ENCODE results near the gene MVD. TPM values are rescaled to one million over a fixed set of nuclear protein-coding genes. Genes with fewer than 3 reads are reported as not detected.

The MVD gene, protein sequence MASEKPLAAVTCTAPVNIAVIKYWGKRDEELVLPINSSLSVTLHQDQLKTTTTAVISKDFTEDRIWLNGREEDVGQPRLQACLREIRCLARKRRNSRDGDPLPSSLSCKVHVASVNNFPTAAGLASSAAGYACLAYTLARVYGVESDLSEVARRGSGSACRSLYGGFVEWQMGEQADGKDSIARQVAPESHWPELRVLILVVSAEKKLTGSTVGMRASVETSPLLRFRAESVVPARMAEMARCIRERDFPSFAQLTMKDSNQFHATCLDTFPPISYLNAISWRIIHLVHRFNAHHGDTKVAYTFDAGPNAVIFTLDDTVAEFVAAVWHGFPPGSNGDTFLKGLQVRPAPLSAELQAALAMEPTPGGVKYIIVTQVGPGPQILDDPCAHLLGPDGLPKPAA
- 48.9 and 63.5 TPM in 2 replicates for total RNA-seq (2014; rRNA removed; shearing (Covaris generic))

DNA sequence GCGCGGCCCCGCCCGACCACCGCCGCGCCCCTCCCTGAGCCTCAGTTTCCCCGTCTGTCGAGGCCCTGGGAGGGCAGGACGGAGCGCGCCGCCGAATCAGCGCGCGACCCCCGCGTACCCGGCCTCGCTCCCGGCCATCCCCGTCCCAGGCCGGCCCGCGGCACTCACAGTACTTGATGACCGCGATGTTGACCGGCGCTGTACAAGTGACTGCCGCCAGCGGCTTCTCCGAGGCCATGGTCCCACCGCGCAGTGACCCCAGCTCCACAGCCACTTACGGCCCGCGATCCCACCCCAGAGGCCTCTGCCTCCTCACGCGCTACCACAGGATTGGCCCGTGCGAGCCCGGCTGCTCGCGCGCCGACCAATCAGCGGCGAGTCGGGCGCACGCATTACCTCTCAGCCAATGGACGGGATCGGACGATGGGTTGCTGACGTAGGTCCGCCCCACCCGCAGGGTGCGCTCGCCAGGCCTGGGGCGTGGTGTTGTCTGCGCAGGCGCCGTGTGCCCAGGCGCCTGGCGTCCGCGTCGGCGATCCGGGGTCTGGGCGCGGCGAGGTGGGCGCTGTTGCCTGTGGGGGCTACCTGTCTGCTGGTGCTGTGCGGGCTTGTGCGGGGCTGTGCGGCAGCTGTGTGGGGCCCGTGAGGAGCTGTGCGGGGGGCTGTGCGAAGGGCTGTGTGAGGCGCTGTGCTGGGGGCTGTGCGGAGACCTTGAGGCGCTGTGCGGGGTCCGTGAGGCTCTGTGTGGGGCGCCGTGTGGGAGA, at the start of gene MVD:
TSS of gene MVD (minus strand) at position 249 of the 764 bp plus-strand sequence. CDS start at position 238, 11 bp downstream.
- peak; percentile 97 for DNase-seq (ENCODE audit: low spot score)
- in situ Hi-C loops (cut with HindIII; ENCODE audit: low sequenced_read_pairs) = no loop called here

DNA sequence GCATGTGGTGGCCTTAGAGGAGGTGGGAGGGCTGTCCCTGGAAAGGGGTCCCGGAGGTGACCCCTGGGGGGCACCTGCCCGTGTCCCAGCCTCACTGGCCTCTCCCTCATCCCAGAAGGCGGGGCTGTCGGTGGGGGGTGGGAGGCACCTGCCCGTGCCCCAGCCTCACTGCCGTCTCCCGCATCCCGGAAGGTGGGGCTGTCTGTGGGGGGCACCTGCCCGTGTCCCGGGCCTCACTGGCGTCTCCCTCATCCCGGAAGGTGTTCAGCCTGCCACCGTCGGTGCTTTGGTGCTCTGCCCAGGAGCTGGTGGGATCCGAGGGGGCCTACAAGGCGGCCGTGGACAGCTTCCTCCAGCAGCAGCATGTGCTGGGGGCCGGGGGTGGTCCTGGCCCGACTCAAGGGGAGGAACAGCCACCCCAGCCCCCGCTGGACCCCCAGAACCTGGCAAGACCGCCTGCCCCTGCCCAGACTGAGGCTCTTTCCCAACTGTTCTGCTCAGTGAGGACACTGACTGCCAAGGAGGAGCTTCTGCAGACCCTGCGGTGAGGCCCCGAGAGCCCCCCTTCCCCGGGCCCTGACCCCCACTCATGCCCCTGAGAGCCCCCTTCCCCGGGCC, 49.6 kb upstream of the MVD start:
- in situ Hi-C loops (cut with HindIII; ENCODE audit: low sequenced_read_pairs) = no loop called here
- DNase-seq (ENCODE audit: low spot score) = no peak

DNA sequence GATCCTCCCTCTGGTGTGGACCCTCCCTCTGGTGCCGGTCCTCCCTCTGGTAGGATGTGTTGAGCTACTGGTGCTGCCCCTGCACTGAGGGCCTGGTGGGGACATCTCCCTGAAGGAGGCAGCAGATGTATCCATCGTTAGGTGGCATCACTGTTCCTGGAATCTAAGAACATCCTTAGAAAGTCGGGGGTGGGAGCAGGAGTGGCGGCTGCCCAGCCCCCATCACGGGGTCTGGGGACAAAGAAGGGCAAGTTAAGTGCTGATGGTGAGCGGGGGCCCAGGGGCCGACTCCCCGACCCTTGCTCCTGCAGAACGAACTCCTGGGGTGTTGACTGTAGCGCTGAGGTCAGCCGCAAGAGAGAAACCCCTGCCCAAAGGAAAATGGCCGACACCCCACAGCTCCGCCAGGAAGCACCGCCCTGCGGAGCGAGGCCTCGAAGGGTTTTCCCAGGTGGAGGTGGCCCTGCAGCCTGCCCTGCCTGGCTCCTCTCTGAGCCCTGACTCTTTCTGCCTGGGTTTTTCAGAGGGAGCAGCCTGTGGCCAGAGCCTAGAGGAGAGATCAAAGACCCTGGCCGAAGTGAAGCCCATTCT, 49.0 kb upstream of the MVD start:
- no peak for DNase-seq (ENCODE audit: low spot score)
- in situ Hi-C loops (cut with HindIII; ENCODE audit: low sequenced_read_pairs) = no loop called here

DNA sequence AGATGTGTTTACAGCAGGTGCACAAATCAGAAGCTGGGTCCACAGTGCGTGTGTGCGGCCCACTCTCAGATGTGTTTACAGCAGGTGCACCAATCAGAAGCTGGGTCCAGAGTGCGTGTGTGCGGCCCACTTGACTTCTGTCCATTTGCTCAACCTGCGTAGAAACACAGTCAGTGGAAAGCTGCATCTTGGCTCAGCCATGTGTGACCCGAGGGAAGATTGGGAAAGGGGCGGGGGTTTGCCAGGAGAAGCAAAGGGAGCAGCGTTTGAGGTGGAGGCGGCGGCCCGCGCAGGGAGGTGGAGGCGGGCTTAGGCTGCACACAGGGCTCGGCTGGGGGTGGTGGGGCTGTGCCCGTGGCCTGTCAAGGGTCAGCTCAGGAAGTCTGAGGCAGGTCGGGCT, 47.7 kb upstream of the MVD start:
- no peak for DNase-seq (ENCODE audit: low spot score)
- in situ Hi-C loops (cut with HindIII; ENCODE audit: low sequenced_read_pairs) = no loop called here

DNA sequence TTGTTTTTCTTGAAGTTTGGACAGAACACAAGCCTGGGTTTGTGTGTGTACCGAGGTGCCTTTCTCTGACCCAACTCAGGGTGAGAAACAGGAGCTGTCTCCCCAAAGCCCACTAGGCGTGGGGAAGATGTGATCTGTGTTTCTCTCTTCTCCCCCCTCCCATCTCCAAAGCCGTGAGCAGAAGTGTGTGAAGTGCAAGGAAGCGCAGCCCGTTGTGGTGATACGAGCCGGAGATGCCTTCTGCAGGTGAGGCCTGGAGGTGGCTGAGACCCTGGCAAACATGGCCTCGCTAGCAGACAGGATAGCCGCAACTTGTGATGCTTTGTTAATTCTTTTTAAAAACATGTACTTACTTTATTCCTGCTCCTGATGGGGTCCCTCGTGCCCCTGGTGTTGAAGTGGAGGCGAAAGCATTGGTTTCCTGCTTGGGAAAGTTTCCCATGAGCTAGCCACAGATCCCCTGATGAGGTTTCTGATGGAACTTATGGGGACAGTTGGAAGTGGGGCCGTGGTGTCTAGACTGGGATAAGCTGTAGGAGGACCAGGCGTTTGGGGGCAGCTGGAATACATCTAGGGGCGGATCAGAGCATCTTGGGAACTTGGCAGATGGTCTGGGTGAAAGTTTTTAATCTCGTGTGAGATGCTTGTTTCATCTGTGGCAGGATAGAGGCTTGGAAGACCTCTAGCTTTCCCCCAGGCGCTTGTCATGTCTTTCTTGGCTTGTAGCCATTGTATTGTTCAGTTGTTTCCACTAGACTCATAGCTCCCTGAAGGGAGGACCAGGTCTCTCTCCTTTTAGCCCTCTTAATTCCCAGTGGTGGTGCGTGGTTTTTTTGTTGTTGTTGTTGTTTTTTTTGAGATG, 44.3 kb upstream of the MVD start:
- in situ Hi-C loops (cut with HindIII; ENCODE audit: low sequenced_read_pairs) = no loop called here
- no peak for DNase-seq (ENCODE audit: low spot score)

DNA sequence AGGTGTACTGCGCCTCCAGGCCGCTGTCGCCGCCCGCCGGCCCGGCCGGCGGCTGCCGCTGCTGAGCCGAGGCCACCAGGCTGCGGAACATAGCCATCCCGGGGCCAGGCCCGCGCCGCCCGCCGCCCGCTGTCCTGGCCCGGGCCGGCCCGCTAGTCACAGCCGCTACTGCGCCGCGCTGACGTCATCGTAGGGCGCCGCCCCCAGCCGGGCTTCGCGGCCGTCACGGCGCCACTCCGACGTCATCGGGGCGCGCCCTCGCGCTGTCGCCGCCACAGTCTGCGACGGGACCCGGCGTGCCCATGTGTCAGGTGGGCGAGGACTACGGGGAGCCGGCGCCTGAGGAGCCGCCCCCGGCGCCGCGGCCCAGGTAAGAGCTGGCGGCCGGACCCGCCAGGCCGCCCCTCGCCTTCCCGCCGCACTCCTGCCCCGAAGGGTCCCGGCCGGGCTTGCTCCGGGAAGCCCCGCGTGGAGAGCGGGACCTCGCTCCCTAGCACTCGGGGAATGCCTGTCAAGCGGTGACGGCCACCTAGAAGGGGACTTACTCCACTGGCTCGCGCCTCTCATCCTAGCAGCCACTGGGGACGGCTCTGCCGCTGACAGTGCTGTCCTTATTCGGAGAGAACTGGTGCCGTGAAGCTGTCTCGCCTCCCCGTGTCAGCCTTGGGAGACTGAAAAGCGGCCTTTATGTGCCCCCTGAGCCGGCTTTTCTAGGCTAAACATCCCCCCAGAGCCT, 43.5 kb upstream of the MVD start, which contains the start of the genes CTU2 and RNF166:
TSS of gene CTU2 (plus strand) at position 275 of the 736 bp plus-strand sequence. CDS start at position 303, 28 bp downstream.
TSS of gene RNF166 (minus strand) at position 180 of the 736 bp plus-strand sequence. CDS start at position 97, 83 bp downstream.
- in situ Hi-C loops (cut with HindIII; ENCODE audit: low sequenced_read_pairs) = no loop called here
- peak; percentile 80 for DNase-seq (ENCODE audit: low spot score)

DNA sequence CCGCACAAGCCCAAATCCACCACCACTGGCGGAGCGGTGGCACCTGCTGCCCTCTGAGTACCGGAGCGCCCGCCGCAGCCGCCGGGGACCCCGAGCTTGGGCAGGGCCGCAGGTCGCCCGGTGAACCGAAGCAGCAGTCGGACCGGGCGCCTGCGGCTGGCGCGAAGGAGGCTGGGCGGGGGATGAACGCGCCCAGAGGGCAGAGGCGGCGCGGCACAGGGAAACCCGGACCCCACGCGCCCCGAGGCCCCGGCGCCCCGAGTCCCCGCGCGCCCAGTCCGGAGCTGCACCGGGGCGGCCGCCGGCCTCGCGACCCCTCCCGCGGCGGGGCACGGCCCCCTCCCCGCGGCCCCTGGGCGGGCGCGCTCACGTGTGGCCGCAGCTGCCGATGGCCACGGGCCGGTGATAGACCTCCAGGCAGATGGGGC, 42.9 kb upstream of the MVD start:
- in situ Hi-C loops (cut with HindIII; ENCODE audit: low sequenced_read_pairs) = no loop called here
- DNase-seq (ENCODE audit: low spot score) = no peak

DNA sequence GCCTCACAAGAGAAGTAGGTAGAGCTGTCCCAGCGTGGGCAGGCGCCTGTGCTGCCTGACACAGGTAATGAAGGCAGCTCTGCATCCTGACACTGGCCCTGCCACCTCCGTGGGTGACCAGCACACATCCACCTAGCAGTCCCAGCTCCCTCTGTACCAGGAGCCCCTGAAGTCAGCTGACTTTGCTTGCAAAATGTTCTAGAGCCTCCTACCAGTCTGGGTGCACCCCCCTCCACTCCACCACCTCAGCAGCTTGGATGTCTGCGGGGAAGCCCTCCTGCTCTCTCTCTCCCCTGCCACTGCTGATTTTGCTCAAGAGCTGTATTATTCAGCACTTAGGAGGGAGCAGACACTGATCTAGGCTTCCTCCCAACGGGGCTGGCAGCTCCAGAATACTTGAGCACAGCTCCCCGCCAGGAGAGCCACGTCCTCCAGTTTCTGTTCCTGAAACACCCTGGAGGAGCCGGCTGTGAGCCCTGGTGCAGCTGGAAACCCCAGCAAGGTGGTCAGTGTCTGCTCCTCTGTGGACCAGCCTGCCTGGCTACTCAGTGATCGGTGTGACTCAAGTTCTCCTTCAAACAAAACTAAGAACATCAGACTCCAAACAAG, 42.3 kb upstream of the MVD start:
- DNase-seq (ENCODE audit: low spot score) = no peak
- in situ Hi-C loops (cut with HindIII; ENCODE audit: low sequenced_read_pairs) = no loop called here

DNA sequence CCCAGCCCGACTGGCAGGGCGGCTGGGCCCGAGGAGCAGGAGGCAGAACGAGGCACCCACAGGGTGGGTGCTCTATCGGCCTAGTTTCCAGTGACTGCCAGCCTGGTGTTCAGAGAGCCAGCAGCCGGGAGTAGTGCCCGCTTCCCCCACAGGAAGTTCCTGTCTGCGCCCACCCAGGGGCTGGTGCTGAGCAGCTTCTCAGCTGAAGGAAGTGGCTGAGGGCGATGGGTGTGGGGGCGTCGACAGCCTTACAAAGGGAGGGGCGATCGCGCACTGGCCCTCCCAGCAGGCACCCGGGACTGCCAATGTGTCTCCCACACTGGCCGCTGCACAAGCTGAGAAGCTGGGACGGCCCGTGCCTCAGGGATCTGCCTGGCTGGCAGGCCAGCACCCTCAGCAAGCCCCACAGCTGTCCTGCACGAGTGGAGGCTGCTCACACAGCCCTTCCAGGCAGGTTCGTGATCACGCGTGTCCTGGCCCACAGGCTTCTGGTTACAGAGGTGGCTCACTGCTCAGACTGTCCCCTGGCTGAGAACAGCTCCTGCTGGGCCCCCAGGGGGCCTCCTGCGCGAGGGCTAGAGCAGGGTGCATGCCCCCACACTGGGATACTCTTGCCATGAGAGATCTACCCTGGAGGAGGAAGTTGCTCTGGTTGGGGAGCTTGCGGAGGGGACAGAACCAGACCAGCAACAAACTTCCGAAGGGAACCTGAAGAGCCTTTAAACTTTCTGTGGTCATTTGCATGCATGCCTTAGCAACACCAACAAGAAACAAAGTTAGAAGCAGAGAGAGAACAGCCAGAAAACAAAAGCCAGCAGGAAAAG, 40.8 kb upstream of the MVD start:
- in situ Hi-C loops (cut with HindIII; ENCODE audit: low sequenced_read_pairs) = no loop called here
- DNase-seq (ENCODE audit: low spot score) = no peak

DNA sequence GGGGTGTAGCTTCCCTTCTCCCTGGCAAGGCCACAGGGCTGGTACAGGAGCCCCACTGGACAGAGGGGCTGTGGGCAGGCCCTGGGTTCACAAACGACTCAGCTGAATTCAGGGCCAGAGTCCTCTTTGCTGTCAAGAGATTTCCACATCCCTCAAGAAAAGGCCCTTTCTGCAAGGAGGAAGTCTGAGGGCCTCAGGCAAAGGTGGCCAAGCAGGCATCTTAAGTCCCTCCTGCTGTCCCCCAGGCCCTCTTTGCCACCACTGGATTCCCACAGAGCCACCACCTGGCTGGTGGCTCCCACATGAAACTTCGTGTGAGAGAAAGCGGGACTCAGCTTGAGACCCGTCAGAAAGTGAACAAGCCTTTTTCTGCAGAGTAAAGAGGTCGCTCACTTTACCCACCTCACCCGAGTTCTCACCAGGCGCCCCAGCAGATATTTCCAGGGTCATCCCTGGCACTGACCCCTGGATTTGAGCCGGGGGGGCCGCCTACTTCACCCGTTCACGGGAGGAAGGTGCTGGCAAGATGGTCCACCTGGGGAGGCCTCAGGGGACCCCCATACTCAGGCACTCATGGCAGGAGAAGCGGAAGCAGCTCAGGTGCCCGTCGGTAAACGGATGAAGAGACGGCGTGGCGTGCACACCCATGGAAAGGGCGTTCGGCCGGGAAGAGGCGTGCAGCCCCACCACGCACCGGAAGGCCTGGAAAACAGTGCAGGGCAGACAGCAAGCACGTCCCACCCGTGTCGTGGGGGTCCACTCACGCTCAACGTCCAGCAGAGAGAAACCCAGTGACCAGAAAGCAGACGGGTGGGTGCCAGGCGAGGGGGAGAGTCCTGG, 39.7 kb upstream of the MVD start:
- in situ Hi-C loops (cut with HindIII; ENCODE audit: low sequenced_read_pairs) = no loop called here
- no peak for DNase-seq (ENCODE audit: low spot score)

DNA sequence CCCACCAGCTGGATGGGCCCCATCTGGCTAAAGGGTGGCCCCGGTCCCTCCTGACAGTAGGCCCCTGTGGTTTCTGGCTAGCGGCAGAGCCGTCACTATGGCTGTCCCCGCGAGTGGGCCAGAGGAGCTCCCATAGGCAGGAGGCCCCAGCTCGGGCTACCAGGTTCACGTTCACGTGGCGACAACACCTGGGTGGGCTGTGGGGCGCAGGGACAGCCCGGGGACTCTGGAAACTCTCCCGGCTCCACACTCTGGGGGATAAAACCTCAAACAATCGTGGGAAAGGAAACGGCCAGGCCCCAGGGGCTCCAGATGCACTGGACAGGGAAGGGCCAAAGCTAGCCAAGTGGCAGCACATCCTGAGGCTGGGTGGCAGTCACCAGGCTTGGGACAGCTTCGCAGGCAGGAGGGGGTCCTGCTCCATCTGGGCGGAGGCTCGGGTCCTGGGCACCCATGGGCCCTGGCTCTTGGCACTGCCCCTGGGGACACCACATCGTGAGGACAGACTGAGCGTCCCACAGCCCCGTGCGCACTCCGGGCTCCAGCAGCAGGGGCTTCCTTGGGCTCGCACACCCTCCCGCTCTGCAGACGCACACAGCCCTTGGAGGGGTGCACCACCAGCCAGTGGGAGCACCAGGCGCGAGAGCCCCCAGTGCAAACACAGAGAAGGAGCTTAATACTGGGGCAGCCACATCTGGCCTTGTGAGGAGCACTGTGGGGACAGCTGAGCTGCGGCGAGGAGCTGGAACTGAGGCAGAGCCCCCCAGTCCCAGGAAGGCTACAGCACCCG, 38.9 kb upstream of the MVD start:
- no peak for DNase-seq (ENCODE audit: low spot score)
- in situ Hi-C loops (cut with HindIII; ENCODE audit: low sequenced_read_pairs) = no loop called here

DNA sequence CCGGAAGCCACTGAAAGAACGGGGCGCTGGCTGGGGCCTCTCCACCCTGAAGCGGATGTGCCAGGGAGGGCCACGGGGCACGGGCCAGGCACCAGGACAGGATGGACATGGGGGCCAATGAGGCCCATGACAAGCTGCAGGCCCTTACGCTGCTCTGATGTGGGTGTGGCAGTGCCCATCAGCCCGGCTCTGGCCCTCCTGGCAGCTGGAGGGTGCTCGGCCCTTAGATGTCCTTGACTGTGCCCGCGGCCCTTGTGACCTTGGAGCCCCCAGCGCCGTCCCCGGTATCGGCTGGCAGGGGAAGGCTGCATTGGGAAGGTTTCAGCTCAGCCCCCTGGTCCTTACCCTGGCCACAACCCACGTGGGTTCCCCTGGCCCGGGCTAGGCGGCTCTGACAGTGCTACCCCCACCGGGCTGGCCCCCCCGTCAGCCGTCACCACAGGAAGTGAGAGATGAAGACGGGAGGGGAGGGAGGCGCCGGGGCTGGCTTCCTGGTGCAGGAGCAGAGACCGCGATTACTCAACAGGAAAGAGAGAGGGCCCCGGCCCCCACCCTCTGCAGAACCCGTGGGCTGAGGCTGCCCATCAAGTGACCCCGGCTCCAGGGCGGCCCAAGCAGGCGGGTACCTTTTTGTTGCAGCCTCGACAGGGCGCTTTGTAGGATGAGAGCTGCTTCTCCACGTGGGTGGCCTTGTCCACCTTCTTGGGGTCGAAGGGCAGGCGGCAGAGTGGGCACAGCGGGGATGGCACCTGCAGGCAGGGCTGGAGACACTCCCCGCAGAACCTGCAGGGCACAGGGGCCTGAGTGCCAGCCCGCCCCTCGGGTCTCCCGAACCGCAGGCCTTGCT, 38.0 kb upstream of the MVD start:
- DNase-seq (ENCODE audit: low spot score) = no peak
- in situ Hi-C loops (cut with HindIII; ENCODE audit: low sequenced_read_pairs) = no loop called here

DNA sequence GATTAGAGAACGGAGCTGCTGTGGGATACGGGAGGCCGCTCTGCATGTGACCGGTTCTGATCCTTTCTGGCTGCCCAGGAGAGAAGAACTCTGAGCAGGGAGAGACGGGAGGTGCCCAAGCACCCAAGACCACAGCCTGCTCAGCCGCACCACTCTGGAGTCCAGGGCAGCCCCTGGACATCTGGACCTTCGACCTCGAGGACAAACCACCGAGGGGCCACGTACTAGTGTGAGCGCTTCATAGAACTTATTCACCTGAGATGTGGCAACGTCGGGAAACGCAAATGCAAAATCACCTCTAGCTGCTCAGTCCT, 37.4 kb upstream of the MVD start:
- DNase-seq (ENCODE audit: low spot score) = no peak
- in situ Hi-C loops (cut with HindIII; ENCODE audit: low sequenced_read_pairs) = no loop called here

DNA sequence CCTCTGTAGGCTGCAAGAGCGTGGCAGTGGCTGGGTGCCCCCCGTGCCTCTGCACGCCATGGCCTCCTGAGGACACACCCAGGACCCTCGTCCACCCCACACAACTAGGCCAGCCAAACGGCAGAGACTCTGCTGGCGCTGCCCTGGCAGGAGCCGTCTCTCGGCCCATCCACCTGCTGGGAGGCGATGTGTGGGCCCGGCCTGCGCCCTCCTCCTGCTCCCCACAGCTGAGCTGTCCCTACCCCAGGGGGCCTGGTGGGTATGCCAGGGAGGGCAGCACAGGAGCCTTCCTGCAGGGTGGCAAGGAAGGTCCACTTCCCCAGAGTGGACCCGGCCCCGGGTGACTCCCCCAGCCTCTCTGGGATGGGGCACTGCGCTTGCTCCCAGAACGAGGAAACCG, 36.3 kb upstream of the MVD start:
- in situ Hi-C loops (cut with HindIII; ENCODE audit: low sequenced_read_pairs) = no loop called here
- no peak for DNase-seq (ENCODE audit: low spot score)

Measured in G401 (cell line).